Testis (tissue), 5 donors: ENCODE results near the gene SCLY. TPM values are rescaled to one million over a fixed set of nuclear protein-coding genes. Genes with fewer than 3 reads are reported as not detected.

ENCODE experiments used
- DNase-seq: peaks from one replicate; pipeline ENCODE4 v3.0.0-alpha.2; 2019
- H3K27ac ChIP-seq, 2 donors: fragments of 200-600 bp; sonication (generic); one replicate each; pipeline ENCODE4 v1.5.1; 2019
- H3K27me3 ChIP-seq: fragments of 200-600 bp; sonication (generic); one replicate; pipeline ENCODE4 v1.5.1; 2019
- H3K36me3 ChIP-seq: fragments of 200-600 bp; sonication (generic); one replicate; pipeline ENCODE4 v1.5.1; 2017; ENCODE audit warnings: low read depth; ENCODE audit errors: missing control alignments
- H3K4me1 ChIP-seq: fragments of 200-600 bp; sonication (generic); one replicate; pipeline ENCODE4 v1.5.1; 2019
- H3K4me3 ChIP-seq, 2 donors: fragments of 200-600 bp; sonication (generic); one replicate each; pipeline ENCODE4 v1.5.1; 2017 to 2019
- H3K9me3 ChIP-seq: fragments of 200-600 bp; sonication (generic); one replicate; pipeline ENCODE4 v1.5.1; 2017
- CTCF ChIP-seq, 3 experiments: fragments of 450-650 bp in 2 of 3; fragments of 200-600 bp in 1 of 3; sonication (generic) in 1 of 3; IDR thresholded peaks; one replicate each; pipeline ENCODE4 v1.5.1; 2016 to 2019; ENCODE audit warnings: antibody characterized with exemption in 3 of 3, mild to moderate bottlenecking in 2 of 3, moderate library complexity in 1 of 3
- POLR2A ChIP-seq: fragments of 450-650 bp; IDR thresholded peaks from one replicate; pipeline ENCODE4 v1.6.1; 2017; ENCODE audit warnings: antibody characterized with exemption, mild to moderate bottlenecking, moderate library complexity
- WGBS, 2 donors: methylation state at CpG; one replicate each; pipeline ENCODE4 v1.1.5; 2018; 5-methylcytosine and 5-hydroxymethylcytosine counted together
- intact Hi-C: fragments of 100-400 bp; cut with DNase I; formaldehyde crosslinking; loops from one replicate; pipeline ENCODE4 v1.15.1; 2023; ENCODE audit warnings: low total_unique reads
- long read RNA-seq, 2 donors: transcript quantifications; one replicate each; lab custom pipeline, GENCODE V29; 2026
- polyA plus RNA-seq: library from polyadenylated mRNA; stranded (reverse); fragments of 350-450 nt; fragmentation: Illumina TruSeq; extraction: RNeasy Lipid Tissue Mini Kit (QIAGEN cat#74804); gene quantifications from one replicate; pipeline ENCODE4 v1.2.3, GENCODE V29; 2014; ENCODE audit warnings: low read depth, low replicate concordance; ENCODE audit not compliant: insufficient read depth
- total RNA-seq, 2 donors: library from RNA; depleted of rRNA; stranded (reverse); fragments of >200 nt; gene quantifications; one replicate each; pipeline ENCODE4 v1.2.3, GENCODE V29; 2016

The SCLY gene
- total RNA-seq (10 to 100 TPM; 19.6 to 40.2 TPM), polyA plus RNA-seq (24.6 TPM)
- long read RNA-seq, donor 1, partial matches to known transcripts, result 0 of 3 reads
- long read RNA-seq, donor 1, other reads (novel, unspliced or antisense), result 0 of 3 reads
- long read RNA-seq, donor 2, partial matches to known transcripts, result 0 of 3 reads
- long read RNA-seq, donor 2, other reads (novel, unspliced or antisense), result 0 of 3 reads

GRCh38 chr2:238060542-238061314, at the start of gene SCLY:
SCLY (plus strand) TSS chr2:238061001; CDS start chr2:238061055, 54 bp downstream.
- Histone ChIP-seq H3K27ac (peak within 1 kb of the TSS; percentile 88 to 94), H3K4me1 (peaks cover 13% of the 10 kb centered on the region), H3K27me3 (no peaks in the 10 kb centered on the region), H3K36me3 (no peaks in the 10 kb centered on the region), H3K4me3 (peak within 1 kb of the TSS; percentile 91 to 98), H3K9me3 (no peaks in the 10 kb centered on the region)
- peak; percentile 97 for DNase-seq
- peak; percentile 54 for TF ChIP-seq POLR2A
- TF ChIP-seq CTCF (IDR thresholded peaks at IDR 0.05), result peak in 1 of 3 experiments; percentile 25
- WGBS, 2 donors, result 1 to 3% methylated on average over 6 to 36 of the region's 98 CpGs
- intact Hi-C loops, result no loop called here

GRCh38 chr2:238013806-238014205, 47.0 kb upstream of the SCLY start:
- no peaks in the 10 kb centered on the region for H3K36me3 ChIP-seq
- no peak overlapping the region for H3K27ac ChIP-seq
- no peak for TF ChIP-seq POLR2A
- no peak for TF ChIP-seq CTCF (IDR thresholded peaks at IDR 0.05)
- no peaks in the 10 kb centered on the region for H3K4me1 ChIP-seq
- H3K27me3 ChIP-seq, result no peaks in the 10 kb centered on the region
- H3K9me3 ChIP-seq, result no peaks in the 10 kb centered on the region
- no peak for DNase-seq
- intact Hi-C loops, result no loop called here
- WGBS, 2 donors, result 95 to 96% methylated on average over 7 of the region's 7 CpGs
- no peak overlapping the region for H3K4me3 ChIP-seq

GRCh38 chr2:238015705-238016104, 45.1 kb upstream of the SCLY start:
- Histone ChIP-seq H3K4me1 (no peaks in the 10 kb centered on the region), H3K27me3 (no peaks in the 10 kb centered on the region), H3K36me3 (no peaks in the 10 kb centered on the region), H3K9me3 (no peaks in the 10 kb centered on the region), H3K27ac (no peak overlapping the region), H3K4me3 (no peak overlapping the region)
- intact Hi-C loops, result no loop called here
- DNase-seq, result no peak
- WGBS, 2 donors, result 72 to 100% methylated on average over 4 of the region's 4 CpGs
- TF ChIP-seq CTCF (IDR thresholded peaks at IDR 0.05), result no peak
- TF ChIP-seq POLR2A, result no peak

GRCh38 chr2:238016526-238016925, 44.3 kb upstream of the SCLY start:
- TF ChIP-seq CTCF (IDR thresholded peaks at IDR 0.05) (no peak), POLR2A (no peak)
- H3K27me3 ChIP-seq, result no peaks in the 10 kb centered on the region
- H3K4me3 ChIP-seq, result no peak overlapping the region
- H3K4me1 ChIP-seq, result no peaks in the 10 kb centered on the region
- WGBS, 2 donors, result 94% methylated on average over 8 of the region's 8 CpGs
- no peaks in the 10 kb centered on the region for H3K9me3 ChIP-seq
- H3K27ac ChIP-seq, result no peak overlapping the region
- DNase-seq, result no peak
- H3K36me3 ChIP-seq, result no peaks in the 10 kb centered on the region
- intact Hi-C loops, result no loop called here
